Ovary (tissue), 3 donors: ENCODE data around the gene AP2M1.

Experiments used
- CTCF ChIP-seq, 3 donors: fragments of 450-650 bp in 2 of 3; fragments of 200-600 bp in 1 of 3; IDR thresholded peaks; one replicate each; pipeline versions ENCODE4 v1.5.1 to v1.8.0; 2016 to 2022; ENCODE audit warnings: antibody characterized with exemption in 3 of 3, mild to moderate bottlenecking in 1 of 3
- POLR2A ChIP-seq: fragments of 450-650 bp; IDR thresholded peaks from one replicate; pipeline ENCODE4 v1.6.1; 2017; ENCODE audit warnings: antibody characterized with exemption, mild to moderate bottlenecking, moderate library complexity
- donor health status: DM: no; HTN: no; CAD: no.

- no peak for TF ChIP-seq POLR2A
- no peak for TF ChIP-seq CTCF (IDR thresholded peaks at IDR 0.05)
Observed at GRCh38 chr3:184192889-184193288, 18.2 kb downstream of the AP2M1 start.
